Breast epithelium (tissue), 4 donors: ENCODE measurements around the gene CDK11B. TPM values are rescaled to one million over a fixed set of nuclear protein-coding genes. Genes with fewer than 3 reads are reported as not detected.

Experiments used
- DNase-seq, 2 donors: peaks; one replicate each; pipeline ENCODE4 v3.0.0-alpha.2; 2019; ENCODE audit warnings: low spot score in 2 of 2
- H3K27ac ChIP-seq, 2 donors: fragments of 200-600 bp; sonication (generic) in 1 of 2; one replicate each; pipeline ENCODE4 v1.5.1; 2016 to 2019; ENCODE audit warnings: mild to moderate bottlenecking in 1 of 2
- H3K27me3 ChIP-seq, 2 donors: fragments of 200-600 bp; sonication (generic) in 1 of 2; one replicate each; pipeline versions ENCODE4 v1.5.1 to v1.6.0; 2017 to 2019; ENCODE audit warnings: control low read depth in 1 of 2, mild to moderate bottlenecking in 1 of 2
- H3K36me3 ChIP-seq: fragments of 200-600 bp; one replicate; pipeline ENCODE4 v1.5.1; 2019
- H3K4me1 ChIP-seq, 2 donors: fragments of 200-600 bp; sonication (generic); one replicate each; pipeline ENCODE4 v1.5.1; 2016 to 2019; ENCODE audit warnings: control low read depth in 1 of 2
- H3K4me3 ChIP-seq, 3 donors: fragments of 200-600 bp; sonication (generic); 1 replicate in 2 of 3; 2 replicates in 1 of 3; pipeline ENCODE4 v1.5.1; 2016 to 2019; ENCODE audit warnings: mild to moderate bottlenecking in 3 of 3, moderate library complexity in 2 of 3
- H3K9me3 ChIP-seq, 2 donors: fragments of 200-600 bp; sonication (generic) in 1 of 2; one replicate each; pipeline ENCODE4 v1.5.1; 2016 to 2019; ENCODE audit warnings: control low read depth in 1 of 2
- POLR2A ChIP-seq: fragments of 450-650 bp; IDR thresholded peaks from one replicate; pipeline ENCODE4 v1.6.1; 2016; ENCODE audit warnings: antibody characterized with exemption, mild to moderate bottlenecking, moderate library complexity
- POLR2AphosphoS5 ChIP-seq, 3 donors: sonication (generic); formaldehyde crosslinking; IDR thresholded peaks; one replicate each; pipeline ENCODE4 v1.6.1; 2017; ENCODE audit warnings: antibody characterized with exemption in 3 of 3
- intact Hi-C: fragments of 100-400 bp; cut with DNase I; formaldehyde crosslinking; loops from one replicate; pipeline ENCODE4 v1.15.1; 2023; ENCODE audit warnings: low total_unique reads
- total RNA-seq, 3 donors: library from RNA; depleted of rRNA; stranded (reverse); fragments of >200 nt; gene quantifications; one replicate each; pipeline ENCODE4 v1.1.0, GENCODE V29; 2016
- TF ChIP-seq, protein P1 (sequence below), 3 donors: fragments of 450-650 bp; IDR thresholded peaks; one replicate each; pipeline ENCODE4 v1.5.1; 2016 to 2017; ENCODE audit warnings: antibody characterized with exemption in 3 of 3, mild to moderate bottlenecking in 3 of 3, moderate library complexity in 3 of 3

CDK11B gene
- total RNA-seq, 3 donors from 2014 or later, result 17.4 to 30.3 (median 26.2) TPM

- Histone ChIP-seq H3K4me3 (no peak overlapping the region), H3K4me1 (peaks cover 0 to 3% of the 10 kb centered on the region in 2 donors), H3K27me3 (no peaks in the 10 kb centered on the region), H3K27ac (no peak overlapping the region), H3K36me3 (no peaks in the 10 kb centered on the region), H3K9me3 (no peaks in the 10 kb centered on the region)
- DNase-seq, result no peak
- TF ChIP-seq, protein P1, sequence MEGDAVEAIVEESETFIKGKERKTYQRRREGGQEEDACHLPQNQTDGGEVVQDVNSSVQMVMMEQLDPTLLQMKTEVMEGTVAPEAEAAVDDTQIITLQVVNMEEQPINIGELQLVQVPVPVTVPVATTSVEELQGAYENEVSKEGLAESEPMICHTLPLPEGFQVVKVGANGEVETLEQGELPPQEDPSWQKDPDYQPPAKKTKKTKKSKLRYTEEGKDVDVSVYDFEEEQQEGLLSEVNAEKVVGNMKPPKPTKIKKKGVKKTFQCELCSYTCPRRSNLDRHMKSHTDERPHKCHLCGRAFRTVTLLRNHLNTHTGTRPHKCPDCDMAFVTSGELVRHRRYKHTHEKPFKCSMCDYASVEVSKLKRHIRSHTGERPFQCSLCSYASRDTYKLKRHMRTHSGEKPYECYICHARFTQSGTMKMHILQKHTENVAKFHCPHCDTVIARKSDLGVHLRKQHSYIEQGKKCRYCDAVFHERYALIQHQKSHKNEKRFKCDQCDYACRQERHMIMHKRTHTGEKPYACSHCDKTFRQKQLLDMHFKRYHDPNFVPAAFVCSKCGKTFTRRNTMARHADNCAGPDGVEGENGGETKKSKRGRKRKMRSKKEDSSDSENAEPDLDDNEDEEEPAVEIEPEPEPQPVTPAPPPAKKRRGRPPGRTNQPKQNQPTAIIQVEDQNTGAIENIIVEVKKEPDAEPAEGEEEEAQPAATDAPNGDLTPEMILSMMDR (IDR thresholded peaks at IDR 0.05), result no peak
- TF ChIP-seq POLR2A (no peak), POLR2AphosphoS5 (IDR thresholded peaks at IDR 0.05) (no peak)
- intact Hi-C loops, result no loop called here
Observed at GRCh38 chr1:1622010-1622787, 36.6 kb downstream of the CDK11B start.

- Histone ChIP-seq H3K36me3 (no peaks in the 10 kb centered on the region), H3K27me3 (no peaks in the 10 kb centered on the region), H3K4me1 (peaks cover 7 to 11% of the 10 kb centered on the region in 2 donors), H3K9me3 (no peaks in the 10 kb centered on the region), H3K4me3 (no peak overlapping the region), H3K27ac (no peak overlapping the region)
- intact Hi-C loops, result no loop called here
- DNase-seq, result no peak
- TF ChIP-seq POLR2A (no peak), POLR2AphosphoS5 (IDR thresholded peaks at IDR 0.05) (no peak)
- TF ChIP-seq, protein P1 (IDR thresholded peaks at IDR 0.05), result no peak
Observed at GRCh38 chr1:1621173-1622009, 37.4 kb downstream of the CDK11B start.

DNA sequence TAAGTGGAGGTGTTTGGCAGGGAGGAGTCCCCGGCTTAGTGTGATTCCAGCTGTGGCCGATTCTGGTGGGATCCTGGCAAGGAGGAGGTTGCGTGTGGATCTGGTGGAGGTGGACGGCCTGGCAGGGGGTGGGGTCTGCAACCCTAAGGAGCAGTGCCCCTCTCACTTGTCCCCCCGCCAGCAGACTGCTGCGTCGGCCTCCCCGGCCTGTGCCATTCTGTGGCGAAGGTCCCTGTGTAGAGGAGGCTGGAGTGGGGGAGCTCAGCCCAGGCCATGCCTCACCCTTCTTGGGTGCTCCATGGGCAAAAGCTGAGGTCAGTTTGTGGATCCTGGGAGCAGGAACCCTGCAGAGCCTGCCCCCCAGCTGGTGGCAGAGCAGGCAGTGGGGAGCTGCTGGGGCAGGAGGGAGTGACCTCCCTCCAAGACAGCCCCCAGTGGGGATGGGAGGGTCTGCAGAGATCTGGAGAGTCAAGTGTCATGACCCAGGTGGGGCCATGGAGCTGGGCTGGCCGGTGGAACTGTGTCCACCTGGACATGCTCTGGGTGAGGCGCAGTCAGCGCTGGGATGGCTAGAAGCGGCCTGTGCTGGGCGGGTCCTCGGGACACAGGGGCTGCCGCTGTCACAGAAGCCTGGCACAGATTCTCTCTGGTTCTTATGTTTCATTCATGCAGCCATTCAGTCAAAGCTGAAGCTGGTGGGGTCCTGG lies 38.2 kb downstream of the CDK11B start:
- H3K36me3 ChIP-seq, result no peaks in the 10 kb centered on the region
- no peak for DNase-seq
- no peaks in the 10 kb centered on the region for H3K27me3 ChIP-seq
- H3K9me3 ChIP-seq, result no peaks in the 10 kb centered on the region
- peaks cover 7 to 12% of the 10 kb centered on the region in 2 donors for H3K4me1 ChIP-seq
- no peak overlapping the region for H3K4me3 ChIP-seq
- no peak overlapping the region for H3K27ac ChIP-seq
- TF ChIP-seq, protein P1 (IDR thresholded peaks at IDR 0.05), result no peak
- no peak for TF ChIP-seq POLR2AphosphoS5 (IDR thresholded peaks at IDR 0.05)
- TF ChIP-seq POLR2A, result no peak
- intact Hi-C loops, result no loop called here

DNA sequence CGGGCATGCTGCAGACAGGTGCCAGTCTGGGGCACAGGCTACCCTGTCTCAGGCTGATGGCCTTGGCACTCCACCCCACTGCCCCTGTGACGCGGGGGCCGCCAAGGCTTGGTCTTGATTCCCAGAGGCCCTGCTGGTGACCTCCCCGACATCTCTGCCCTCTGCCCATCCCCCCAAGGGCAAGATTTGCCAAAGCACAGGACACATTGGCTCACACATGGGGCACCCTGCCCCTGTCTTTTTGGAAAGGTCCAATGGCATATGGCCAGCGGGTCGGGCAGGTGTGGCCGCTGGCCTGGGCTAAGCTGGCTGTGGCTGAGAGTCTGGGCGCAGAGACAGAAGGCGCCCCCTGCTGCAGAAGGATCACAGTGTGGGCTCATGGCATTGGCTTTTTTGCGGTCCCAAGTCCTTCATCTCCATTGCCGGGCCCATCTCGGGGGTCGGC lies 38.9 kb downstream of the CDK11B start:
- peaks cover 7 to 12% of the 10 kb centered on the region in 2 donors for H3K4me1 ChIP-seq
- no peaks in the 10 kb centered on the region for H3K36me3 ChIP-seq
- intact Hi-C loops, result no loop called here
- H3K4me3 ChIP-seq, result no peak overlapping the region
- TF ChIP-seq, protein P1 (IDR thresholded peaks at IDR 0.05), result no peak
- no peak for TF ChIP-seq POLR2AphosphoS5 (IDR thresholded peaks at IDR 0.05)
- no peak for TF ChIP-seq POLR2A
- no peaks in the 10 kb centered on the region for H3K9me3 ChIP-seq
- no peak for DNase-seq
- no peak overlapping the region for H3K27ac ChIP-seq
- no peaks in the 10 kb centered on the region for H3K27me3 ChIP-seq
